ENCODE data around the gene RBMS3. TPM values are rescaled to one million over a fixed set of nuclear protein-coding genes. Genes with fewer than 3 reads are reported as not detected.
"Not testable (repeated sequence)": the region's sequence is repeated elsewhere in the genome, so short reads cannot be mapped to it uniquely, and the experiment has no call there.

The RBMS3 gene
- total RNA-seq, 1 experiment from 2014 or later, result 74.2 TPM

DNA sequence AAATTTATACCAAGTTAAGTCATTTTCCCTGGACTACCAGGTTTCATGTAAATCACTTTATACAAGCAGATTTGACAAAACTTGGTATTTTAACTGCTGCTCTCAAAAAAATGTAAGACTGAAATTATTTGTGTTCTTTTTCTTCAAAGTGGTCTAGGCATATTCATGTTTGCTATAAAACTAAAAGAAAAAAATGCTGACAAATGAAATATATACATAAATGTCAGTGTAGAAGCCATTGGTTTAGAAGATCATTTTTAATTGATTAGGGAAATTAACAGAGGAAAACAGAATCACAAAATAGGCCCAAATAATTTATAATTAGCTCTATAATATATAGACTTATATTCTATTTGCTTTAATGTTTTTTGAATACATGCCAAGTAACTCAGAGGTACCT, 523.2 kb downstream of the RBMS3 start:
- TF ChIP-seq, protein P1, sequence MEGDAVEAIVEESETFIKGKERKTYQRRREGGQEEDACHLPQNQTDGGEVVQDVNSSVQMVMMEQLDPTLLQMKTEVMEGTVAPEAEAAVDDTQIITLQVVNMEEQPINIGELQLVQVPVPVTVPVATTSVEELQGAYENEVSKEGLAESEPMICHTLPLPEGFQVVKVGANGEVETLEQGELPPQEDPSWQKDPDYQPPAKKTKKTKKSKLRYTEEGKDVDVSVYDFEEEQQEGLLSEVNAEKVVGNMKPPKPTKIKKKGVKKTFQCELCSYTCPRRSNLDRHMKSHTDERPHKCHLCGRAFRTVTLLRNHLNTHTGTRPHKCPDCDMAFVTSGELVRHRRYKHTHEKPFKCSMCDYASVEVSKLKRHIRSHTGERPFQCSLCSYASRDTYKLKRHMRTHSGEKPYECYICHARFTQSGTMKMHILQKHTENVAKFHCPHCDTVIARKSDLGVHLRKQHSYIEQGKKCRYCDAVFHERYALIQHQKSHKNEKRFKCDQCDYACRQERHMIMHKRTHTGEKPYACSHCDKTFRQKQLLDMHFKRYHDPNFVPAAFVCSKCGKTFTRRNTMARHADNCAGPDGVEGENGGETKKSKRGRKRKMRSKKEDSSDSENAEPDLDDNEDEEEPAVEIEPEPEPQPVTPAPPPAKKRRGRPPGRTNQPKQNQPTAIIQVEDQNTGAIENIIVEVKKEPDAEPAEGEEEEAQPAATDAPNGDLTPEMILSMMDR (IDR thresholded peaks at IDR 0.05; ENCODE audit: unreplicated experiment), result no peak
- no peaks in the 10 kb centered on the region for H3K9me3 Mint-ChIP-seq (ENCODE audit: unreplicated experiment)
- peaks cover 8% of the 10 kb centered on the region for H3K4me1 Mint-ChIP-seq (ENCODE audit: insufficient read depth, unreplicated experiment)
- CTCF ChIA-PET, result interaction anchor here (1.0 kb wide), 1 partner anchor 16 kb away, joined by 3 read pairs; no protein-coding TSS in a partner anchor
- intact Hi-C loops (cut with micrococcal nuclease), result no loop called here
- no peaks in the 10 kb centered on the region for H3K27me3 Mint-ChIP-seq (ENCODE audit: insufficient read depth, unreplicated experiment)
- no peak overlapping the region for H3K27ac Mint-ChIP-seq (ENCODE audit: low read depth, unreplicated experiment)
- POLR2A ChIA-PET, result no interaction called here
- DNase-seq (ENCODE audit: unreplicated experiment), result no peak
- H3K36me3 Mint-ChIP-seq (ENCODE audit: insufficient read depth, unreplicated experiment), result no peaks in the 10 kb centered on the region
- BruUV-seq (replicated peaks), result no TSS peak
- no peak overlapping the region for H3K4me3 Mint-ChIP-seq (ENCODE audit: unreplicated experiment)

DNA sequence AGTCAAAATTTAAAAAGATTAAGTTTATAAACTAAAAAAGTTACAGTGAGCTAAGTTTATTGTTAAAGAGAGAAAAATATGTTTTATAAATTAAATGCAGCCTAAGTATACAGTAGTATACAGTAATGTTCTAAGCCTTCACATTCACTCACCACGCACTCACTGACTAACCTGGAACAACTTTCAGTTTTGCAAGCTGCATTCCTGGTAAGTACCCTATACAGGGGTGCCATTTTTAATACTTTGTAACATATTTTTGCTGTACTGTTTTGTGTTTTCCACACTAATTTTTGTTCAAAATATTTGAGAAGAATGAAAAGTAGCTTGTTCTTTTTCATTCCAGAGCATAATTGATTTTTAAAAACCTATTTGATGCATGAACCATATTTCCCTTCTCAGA, 524.9 kb downstream of the RBMS3 start:
- BruUV-seq (replicated peaks), result no TSS peak
- Mint-ChIP-seq H3K27me3 (ENCODE audit: insufficient read depth, unreplicated experiment) (no peaks in the 10 kb centered on the region), H3K27ac (ENCODE audit: low read depth, unreplicated experiment) (no peak overlapping the region), H3K9me3 (ENCODE audit: unreplicated experiment) (no peaks in the 10 kb centered on the region), H3K36me3 (ENCODE audit: insufficient read depth, unreplicated experiment) (no peaks in the 10 kb centered on the region), H3K4me1 (ENCODE audit: insufficient read depth, unreplicated experiment) (peaks cover 8% of the 10 kb centered on the region), H3K4me3 (ENCODE audit: unreplicated experiment) (no peak overlapping the region)
- intact Hi-C loops (cut with micrococcal nuclease), result no loop called here
- DNase-seq (ENCODE audit: unreplicated experiment), result no peak
- ChIA-PET CTCF (no interaction called here), POLR2A (interaction anchor here (0.9 kb wide), 1 partner anchor 8 kb away, joined by 3 read pairs; no protein-coding TSS in a partner anchor)
- TF ChIP-seq, protein P1 (IDR thresholded peaks at IDR 0.05; ENCODE audit: unreplicated experiment), result no peak

DNA sequence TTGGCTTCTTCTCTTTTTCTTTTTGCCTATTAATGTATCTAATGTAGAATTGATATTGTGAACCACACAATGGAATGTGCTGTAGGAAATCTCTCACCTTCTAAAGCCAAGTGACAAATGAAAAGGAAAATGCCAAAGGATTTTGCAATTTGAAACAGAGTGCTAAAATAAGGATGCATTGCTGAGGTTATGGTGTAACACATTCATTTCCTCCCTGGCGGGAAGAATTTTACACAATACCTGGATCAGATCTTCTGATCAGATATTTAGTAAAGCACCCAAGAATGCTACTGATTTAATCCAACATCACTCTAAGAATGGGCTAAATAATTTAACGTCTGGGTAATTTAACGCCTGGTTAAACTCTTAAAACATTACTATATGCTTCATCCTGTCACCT, 527.5 kb downstream of the RBMS3 start:
- H3K36me3 Mint-ChIP-seq (ENCODE audit: insufficient read depth, unreplicated experiment), result not testable (repeated sequence)

DNA sequence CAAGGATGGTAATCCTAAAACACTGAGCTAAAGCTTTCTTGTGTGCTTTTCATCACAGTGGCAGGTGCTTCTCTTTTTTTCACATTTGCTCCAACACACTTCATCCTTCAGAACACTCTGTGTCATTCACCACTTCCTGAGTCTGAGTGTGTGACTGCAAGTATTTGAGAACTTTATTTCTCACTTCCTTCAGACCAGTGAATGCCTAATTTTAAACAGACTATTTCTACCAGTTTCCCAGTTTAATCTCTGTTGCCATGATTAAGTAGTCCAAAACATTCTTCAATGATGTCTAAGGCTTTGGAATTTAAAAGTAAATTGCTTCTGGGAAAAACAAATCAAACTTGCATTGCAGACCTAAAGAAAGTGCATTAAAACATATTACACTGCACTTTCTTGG, 541.2 kb downstream of the RBMS3 start:
- intact Hi-C loops (cut with micrococcal nuclease), result no loop called here
- peaks cover 5% of the 10 kb centered on the region for H3K36me3 Mint-ChIP-seq (ENCODE audit: insufficient read depth, unreplicated experiment)

More for the DNA sequence above, 527.5 kb downstream of the RBMS3 start:
- intact Hi-C loops (cut with micrococcal nuclease); H3K9me3 Mint-ChIP-seq (ENCODE audit: unreplicated experiment); BruUV-seq (replicated peaks); H3K4me3 Mint-ChIP-seq (ENCODE audit: unreplicated experiment); H3K27ac Mint-ChIP-seq (ENCODE audit: low read depth, unreplicated experiment); H3K27me3 Mint-ChIP-seq (ENCODE audit: insufficient read depth, unreplicated experiment): not testable (repeated sequence)
- peak; percentile 59 for DNase-seq (ENCODE audit: unreplicated experiment)
- ChIA-PET POLR2A (interaction anchor here (0.7 kb wide), 1 partner anchor 60 kb away, joined by 3 read pairs; no protein-coding TSS in a partner anchor), CTCF (interaction anchor here (1.2 kb wide), 1 partner anchor 9 kb away, joined by 3 read pairs; no protein-coding TSS in a partner anchor)
- peaks cover 14% of the 10 kb centered on the region for H3K4me1 Mint-ChIP-seq (ENCODE audit: insufficient read depth, unreplicated experiment)

More for the DNA sequence above, 541.2 kb downstream of the RBMS3 start:
- Mint-ChIP-seq H3K4me1 (ENCODE audit: insufficient read depth, unreplicated experiment) (no peaks in the 10 kb centered on the region), H3K27ac (ENCODE audit: low read depth, unreplicated experiment) (no peak overlapping the region), H3K27me3 (ENCODE audit: insufficient read depth, unreplicated experiment) (no peaks in the 10 kb centered on the region), H3K9me3 (ENCODE audit: unreplicated experiment) (no peaks in the 10 kb centered on the region), H3K4me3 (ENCODE audit: unreplicated experiment) (no peak overlapping the region)
- POLR2A ChIA-PET, result no interaction called here
- TF ChIP-seq, protein P1 (IDR thresholded peaks at IDR 0.05; ENCODE audit: unreplicated experiment), result no peak
- DNase-seq (ENCODE audit: unreplicated experiment), result no peak
- no TSS peak for BruUV-seq (replicated peaks)
- CTCF ChIA-PET, result interaction anchor here (0.5 kb wide), 1 partner anchor 399 kb away, joined by 3 read pairs; no protein-coding TSS in a partner anchor

Data from MCF 10A (cell line).